ENCODE measurements around the gene GABBR2.
"Not testable (repeated sequence)": the region's sequence is repeated elsewhere in the genome, so short reads cannot be mapped to it uniquely, and the experiment has no call there.

Gene GABBR2

DNA sequence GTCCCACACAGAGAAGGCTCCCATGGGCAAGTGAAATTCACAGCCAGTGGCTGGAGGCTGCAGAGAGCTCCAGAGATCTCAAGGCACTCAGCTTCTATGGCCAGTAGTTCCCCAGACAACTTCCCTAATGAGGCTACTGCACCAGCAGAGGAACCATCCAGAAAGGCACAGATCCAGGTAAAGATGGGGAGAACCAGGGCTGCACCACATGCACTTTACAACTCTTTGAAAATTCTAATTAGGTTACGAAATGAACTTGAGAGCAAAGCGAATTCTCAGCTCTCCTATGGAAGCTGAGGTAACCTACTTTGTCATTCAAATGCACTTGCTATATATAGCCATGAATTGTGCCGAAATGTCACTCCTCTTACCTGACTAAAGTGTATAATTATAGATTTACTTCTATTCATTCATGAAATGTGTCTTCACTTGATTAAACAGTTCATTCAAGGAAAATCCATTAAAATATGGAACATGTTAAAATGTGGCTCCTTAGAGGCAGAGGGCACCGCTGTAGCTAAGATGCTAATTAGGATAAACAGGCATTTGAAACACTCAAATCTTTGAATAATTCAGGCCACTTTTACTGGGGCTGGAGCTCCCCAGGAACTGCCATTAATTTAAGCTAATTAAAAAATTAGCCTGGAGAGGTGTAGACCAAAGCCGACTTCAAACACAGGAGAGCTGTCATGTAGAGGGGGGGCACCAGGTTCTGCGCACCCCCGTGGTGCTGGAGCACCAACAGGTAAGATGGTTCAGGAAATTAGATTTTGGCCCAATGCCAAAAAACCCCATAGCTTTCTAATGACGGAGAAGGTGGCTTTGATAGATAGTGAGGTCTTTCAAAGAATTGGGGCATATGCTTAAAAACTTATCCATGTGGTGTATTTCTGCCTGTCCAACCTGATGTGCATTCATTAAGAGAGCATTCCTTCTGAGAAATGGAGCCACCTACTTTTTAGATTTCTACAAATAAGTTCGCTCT is 204.1 kb downstream of the GABBR2 start:
- DNase-seq = no peak

DNA sequence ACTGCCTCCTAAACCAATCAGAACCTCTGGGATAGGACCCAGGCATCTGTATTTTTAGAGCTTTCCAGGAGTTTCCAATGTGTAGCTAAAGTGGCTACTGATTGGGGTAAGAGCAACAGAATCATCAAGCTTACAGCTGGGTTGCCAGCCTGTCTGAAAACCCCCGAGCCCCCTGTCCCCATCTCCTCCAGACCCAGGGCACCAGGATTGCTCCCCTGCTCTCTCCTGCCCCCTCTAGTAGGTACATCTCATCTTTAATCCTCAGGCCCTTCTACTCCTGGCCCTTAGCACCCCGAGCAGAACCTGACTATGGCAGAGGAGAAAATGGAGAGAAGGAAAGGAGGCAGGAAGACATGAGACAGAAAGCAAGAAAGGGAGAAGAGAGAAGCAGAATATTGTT is 204.9 kb downstream of the GABBR2 start:
- no peak for DNase-seq

- no peak for DNase-seq
These were observed 205.8 kb downstream of the GABBR2 start for GRCh38 chr9:98502976-98503325.

DNA sequence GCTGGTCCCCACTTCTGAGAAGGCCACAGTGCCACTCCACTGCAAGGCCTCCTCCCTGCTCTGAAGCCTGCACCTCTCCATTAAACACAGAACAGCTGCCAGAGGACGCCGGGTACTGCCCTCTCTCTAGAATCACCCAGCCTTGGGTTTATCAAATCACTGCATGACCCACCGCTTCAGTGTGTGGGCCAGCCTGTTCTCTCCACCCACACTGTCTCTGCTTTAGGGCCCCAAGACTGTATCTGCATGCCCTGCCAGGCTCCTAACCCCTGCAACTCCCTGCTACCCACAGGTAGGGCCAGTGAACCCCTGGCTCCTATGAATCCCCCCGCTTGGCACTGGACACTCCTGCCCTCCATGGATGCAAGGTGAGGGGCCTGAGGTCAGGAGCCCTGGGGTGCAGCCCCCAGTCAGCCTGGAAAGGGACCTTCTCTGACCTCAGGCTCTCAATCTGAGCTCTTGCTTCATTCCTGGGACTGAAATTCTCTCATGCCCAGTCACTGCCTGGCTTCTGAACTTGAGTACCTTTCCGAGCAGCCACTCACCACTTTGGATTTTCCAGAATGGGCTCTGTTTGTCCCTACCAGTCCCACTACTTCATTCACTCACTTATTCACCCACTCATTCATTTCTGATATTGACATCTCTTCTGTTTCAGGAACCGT is 206.3 kb downstream of the GABBR2 start:
- no peak for DNase-seq

- DNase-seq = no peak
These were observed 206.9 kb downstream of the GABBR2 start for GRCh38 chr9:98501819-98502218.

- not testable (repeated sequence) for DNase-seq
These were observed 207.5 kb downstream of the GABBR2 start for GRCh38 chr9:98501259-98501658.

DNA sequence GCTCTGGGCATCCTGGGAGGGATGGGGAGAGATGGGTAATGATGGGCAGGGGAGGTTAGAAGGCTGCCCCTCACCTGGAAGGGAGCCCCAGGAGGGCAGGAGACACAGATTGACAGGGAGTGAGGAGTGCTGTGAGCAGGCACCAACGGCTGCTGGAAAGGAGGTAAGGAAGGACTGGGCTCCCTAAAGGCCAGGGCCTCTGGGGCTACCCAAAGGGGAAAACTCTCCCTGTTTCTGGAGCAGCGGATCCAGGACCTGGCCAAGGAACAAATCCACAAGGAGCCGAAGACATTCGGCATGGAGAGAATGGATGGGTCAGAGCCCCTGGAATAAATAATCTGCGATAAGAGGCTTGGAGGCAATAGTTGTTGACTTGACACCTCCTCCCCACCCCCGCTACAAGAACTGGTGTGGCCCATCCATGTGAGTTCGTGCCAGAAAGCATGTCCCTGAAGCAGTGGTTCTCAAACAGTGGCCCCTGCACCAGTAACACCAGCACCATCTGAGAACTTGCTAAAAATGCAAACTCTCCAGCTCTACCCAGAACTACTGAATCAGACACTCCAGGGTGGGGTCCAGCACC is 208.3 kb downstream of the GABBR2 start:
- DNase-seq = no peak

DNA sequence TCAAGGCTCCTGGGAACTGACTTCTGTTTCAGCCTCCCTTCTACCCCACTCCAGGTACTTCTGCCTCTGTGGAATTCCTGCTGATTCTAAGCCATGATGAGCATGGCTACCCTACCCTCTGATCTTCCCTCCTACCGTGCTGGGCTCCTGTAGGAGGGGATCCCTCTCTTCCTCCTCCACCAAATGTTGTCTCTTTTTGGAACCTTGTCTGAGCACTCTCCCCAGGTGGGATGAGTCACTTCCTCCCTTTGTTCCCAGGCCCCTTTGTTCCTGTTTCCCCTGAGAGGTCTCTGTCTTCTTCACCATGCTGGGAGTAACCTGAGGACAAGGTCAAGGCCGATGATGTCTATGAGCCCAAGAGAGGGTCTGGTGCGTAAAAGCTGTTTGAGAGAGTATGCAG is 213.2 kb downstream of the GABBR2 start:
- no peak for DNase-seq

DNA sequence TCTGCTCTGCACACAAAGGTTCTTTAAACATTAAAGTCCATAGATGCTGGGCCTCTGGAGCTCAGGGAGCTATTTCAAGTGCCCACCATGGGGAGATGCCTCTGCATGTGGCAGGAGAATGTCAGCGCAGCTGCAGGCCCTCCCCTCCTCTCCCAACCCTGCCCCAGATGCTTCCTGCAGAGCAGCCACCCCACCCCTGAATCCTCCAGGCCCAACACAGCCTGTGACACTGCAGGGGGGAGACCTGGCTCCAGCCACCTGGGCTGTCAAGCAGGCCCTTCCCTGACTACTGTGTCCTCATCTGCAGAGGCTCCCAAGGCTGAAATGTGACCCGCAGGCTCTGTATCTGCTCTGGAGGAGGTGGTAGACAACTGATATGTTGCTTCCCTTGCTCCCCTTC is 213.9 kb downstream of the GABBR2 start:
- no peak for DNase-seq

- DNase-seq = no peak
These were observed 216.9 kb downstream of the GABBR2 start for GRCh38 chr9:98491828-98492227.

GRCh38 chr9:98491231-98491651 is 217.5 kb downstream of the GABBR2 start:
- no peak for DNase-seq

GRCh38 chr9:98488571-98489312 is 220.0 kb downstream of the GABBR2 start:
- DNase-seq = no peak

DNA sequence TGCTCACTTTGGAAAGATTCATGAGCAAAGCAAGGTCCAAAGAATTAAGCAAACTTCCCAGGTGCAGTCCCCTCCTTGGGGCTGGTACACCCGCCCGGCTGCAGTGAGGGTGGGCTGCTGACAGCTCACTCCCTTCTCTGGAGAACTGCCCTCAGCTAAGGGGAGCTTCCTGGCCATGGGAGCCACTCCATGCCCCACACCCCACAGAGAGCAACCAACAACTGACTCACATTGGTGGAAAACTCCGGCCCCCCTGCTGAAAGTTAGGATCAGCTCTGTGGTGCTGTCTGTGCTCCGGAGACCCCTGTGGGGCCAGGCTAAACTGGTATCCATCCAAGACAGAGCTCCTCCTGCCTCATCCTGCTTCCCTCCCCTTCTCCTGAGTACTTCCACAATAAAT is 223.0 kb downstream of the GABBR2 start:
- no peak for DNase-seq

- no peak for DNase-seq
These were observed 224.6 kb downstream of the GABBR2 start for GRCh38 chr9:98484162-98484561.

DNA sequence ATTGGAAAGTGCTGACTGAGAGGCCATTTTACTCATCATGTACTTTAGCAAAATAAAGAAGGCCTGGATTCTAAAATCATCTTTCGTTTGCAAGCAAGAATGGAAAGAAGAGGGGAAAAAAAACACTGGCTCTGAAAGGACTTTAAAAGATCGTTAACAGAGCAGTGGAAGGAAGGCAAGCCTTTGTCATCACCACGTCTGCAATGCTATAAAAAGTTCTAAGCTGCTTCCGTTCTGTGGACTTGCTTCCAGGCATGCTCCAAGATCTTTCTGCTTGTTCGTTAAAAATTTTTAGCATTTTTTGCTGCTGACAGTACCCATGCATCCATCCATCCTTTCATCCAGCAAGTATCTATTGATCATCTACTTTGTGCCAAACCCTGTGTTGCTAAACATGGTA is 226.5 kb downstream of the GABBR2 start:
- no peak for DNase-seq

DNA sequence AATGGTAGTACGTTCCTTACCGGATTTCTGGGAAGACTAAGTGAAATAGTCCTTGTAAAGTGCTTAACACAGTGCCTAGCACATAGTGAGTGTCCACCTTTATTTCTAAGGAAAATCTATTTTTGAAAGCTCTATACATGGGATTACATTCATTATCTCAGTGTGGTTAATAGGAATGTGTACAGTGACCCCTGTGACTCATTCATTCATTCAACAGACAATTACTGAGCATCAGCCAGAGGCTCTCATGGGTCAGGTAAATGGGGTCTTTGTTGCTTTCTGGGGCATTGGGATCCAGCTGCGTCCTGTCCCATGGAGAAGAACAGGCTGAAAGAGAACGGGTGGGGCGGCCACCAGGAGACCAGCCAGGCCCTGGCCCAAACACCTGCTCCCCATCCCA is 227.1 kb downstream of the GABBR2 start:
- no peak for DNase-seq

GRCh38 chr9:98479967-98480847 is 228.5 kb downstream of the GABBR2 start:
- DNase-seq = no peak

- no peak for DNase-seq
These were observed 229.3 kb downstream of the GABBR2 start for GRCh38 chr9:98479449-98479848.

GRCh38 chr9:98477884-98478283 is 230.9 kb downstream of the GABBR2 start:
- no peak for DNase-seq

DNA sequence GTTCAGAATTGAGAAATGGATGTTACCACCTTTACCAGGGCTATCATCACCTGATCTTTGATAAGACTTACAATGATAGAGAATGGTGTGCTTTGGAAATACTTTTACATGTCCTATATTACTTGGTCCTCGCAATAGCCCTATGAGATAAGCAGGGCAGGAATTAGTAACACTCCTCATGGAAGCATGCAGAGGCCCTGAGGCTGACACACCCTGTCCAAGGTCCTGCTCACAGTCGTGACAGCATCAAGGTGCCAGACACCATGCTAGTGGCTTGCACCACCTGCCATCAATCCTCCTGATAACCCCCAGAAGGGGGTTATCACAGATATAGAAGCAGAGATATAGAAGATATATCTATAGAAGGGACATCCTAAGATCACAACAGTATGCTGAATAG is 236.5 kb downstream of the GABBR2 start:
- no peak for DNase-seq

DNA sequence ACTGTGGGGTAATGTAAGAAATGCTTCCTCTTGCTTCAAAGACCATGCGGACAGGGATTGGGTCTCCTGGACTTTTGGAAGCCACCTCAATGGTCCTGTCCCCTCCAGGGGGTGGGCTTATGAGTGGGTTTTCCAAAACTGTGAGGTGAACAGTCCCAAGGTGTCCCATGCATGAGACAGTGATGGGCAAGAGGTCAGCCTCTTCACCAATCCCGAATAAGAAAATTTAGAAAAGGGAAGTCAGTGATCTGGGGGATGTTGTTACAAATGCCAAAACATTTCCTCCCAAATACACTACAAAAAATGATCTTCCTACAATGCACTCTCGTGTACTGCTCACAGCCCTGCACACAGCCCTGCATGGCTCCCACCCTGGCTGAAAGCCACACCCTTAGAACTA is 237.6 kb downstream of the GABBR2 start:
- DNase-seq = no peak

GRCh38 chr9:98468567-98469239 is 240.0 kb downstream of the GABBR2 start:
- DNase-seq = no peak
